ELF-1 (cell line): Measurements from ENCODE around the gene ITGA3.

Experiments used
- DNase-seq: peaks from one replicate; pipeline ENCODE4 v3.0.0-alpha.2; 2016; ENCODE audit warnings: low read depth, low spot score

The ITGA3 gene

DNA sequence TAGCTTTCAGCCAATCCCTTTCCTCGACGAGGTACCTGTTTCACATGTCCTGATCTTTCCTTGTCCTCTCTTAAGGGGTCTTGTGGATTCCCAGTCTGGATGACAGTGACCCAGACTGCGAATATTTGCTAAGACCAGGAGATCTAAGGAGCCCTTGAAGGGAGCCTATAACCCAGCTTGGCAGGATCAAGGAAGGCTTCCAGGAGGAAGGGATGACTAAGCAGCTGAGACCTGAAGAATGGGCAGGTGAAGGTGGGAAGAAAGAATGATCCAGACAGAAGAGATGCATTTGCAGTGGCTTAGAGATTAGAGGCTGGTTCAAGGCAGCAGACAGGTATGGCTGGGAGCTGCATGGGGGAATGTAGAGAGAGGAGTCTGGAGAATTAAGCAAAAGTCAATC is 37.3 kb downstream of the ITGA3 start:
- DNase-seq: no peak

- DNase-seq: no peak
Measured at GRCh38 chr17:50093807-50094206, 37.9 kb downstream of the ITGA3 start.

- DNase-seq: peak; percentile 93
Measured at GRCh38 chr17:50094243-50094752, 38.4 kb downstream of the ITGA3 start.

DNA sequence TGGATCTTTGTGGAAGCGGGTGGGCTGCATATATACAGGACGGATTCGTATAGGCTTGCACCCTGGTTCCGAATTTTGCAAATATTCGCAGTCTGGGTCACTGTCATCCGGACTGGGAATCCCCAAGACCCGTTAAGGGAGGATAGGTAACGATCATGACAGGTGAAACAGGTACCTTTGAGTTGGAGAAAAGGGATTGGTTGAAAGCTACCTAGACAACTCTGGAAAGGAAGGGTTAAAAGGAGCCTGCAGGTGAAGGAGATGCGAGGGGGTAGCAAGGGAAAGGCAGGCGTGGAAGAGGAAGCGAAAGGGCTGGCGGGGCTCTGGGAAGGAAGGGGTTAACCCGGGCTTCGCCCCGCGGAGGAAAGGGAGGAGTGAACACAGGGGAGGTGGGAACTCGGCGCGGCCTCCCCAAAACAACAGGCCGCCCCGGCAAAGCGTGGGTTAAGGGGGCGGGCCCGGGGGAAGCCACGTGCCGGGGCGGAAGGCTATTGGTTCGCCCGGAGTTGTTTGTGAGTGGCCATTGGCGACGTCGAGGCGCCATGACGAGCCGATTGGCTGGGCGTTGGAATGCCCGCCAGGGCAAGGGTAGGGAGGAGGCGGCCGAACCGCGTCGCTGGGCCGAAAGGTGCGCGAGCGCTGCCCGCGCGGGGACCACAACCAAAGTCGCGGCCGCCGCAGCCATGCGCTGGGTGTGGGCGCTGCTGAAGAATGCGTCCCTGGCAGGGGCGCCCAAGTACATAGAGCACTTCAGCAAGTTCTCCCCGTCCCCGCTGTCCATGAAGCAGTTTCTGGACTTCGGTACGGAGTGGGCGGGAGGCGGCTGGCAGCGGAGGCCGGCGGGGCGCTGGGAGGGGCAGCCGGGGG is 39.1 kb downstream of the ITGA3 start, which contains the start of gene PDK2:
Gene PDK2 (plus strand): TSS at position 599 of the 867 bp plus-strand sequence. CDS start 85 bp downstream, at position 684.
- peak; percentile 95 for DNase-seq

DNA sequence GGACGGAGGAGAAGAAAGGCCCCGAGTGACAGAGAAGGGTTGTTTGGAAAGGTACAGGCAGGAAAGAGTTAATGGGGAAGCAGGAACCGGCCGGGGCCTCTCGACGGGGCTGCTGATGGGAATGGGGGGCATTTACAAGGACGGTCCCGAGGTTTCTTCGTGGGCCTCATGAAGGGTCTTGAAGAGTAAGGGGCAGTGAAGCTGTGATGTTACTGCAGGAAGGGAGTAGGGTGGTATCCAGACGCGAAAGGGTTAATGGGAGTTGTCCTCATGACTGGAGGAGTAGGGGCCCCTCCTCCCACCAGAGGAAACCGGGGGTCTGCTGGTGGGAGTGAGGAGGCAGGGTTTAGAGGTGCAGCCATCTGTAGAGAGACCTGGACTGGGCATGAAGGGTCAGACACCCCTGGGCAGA is 39.7 kb downstream of the ITGA3 start:
- no peak for DNase-seq

- no peak for DNase-seq
Measured at GRCh38 chr17:50096092-50096491, 40.2 kb downstream of the ITGA3 start.

DNA sequence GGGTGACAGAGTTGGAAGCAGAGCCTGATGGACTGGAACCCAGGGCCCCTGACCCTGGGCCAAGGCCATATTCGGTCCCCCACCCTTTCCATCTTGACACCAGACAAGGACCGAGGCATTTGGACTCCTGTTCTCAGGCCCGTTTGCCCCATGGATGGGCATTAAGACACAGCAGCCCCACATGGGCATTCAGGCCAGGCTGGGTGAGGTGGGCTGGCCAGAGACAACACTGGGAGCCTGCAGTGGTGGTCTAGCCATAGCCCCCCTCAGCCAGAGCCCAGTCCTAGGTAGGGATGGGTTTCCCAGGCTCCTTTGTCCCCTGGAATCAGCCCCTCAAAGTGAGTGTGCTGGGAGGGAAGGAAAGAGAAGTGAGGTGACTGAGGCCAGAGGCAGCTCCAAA is 40.8 kb downstream of the ITGA3 start:
- no peak for DNase-seq

DNA sequence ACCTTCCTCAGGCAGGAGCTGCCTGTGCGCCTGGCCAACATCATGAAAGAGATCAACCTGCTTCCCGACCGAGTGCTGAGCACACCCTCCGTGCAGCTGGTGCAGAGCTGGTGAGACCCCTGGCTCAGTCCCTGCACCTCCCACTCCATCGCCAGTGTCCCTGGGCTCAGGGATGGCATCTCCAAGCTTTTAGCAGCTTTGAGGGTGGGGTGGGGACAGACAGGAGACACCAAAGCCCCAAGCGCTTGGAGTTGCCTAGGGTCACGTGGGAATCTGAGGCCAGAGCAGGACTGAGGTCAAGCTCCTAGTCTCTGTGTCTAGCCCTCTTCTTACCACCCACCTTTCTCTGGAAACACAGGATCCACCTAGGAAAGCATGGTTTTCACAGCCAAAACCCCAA is 41.5 kb downstream of the ITGA3 start:
- no peak for DNase-seq

DNA sequence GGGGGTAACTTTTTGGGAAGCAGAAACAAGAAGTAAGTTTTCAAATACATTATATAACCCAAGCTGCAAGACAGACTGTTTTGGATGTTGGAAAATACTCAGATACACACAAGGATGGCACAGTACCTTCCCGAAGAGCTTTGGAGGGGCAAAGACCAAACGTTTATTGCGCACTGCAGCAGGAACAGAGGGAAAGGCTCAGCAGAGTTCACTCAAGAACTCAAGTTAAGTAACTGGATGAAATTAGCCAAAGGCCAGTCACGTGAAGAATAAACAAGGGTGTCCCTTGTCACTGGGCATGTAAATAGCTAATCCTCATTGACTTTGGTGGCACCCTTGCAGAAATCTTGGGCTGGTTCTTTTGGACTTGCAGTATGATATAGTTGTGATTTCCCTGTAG is 42.0 kb downstream of the ITGA3 start:
- DNase-seq: no peak

DNA sequence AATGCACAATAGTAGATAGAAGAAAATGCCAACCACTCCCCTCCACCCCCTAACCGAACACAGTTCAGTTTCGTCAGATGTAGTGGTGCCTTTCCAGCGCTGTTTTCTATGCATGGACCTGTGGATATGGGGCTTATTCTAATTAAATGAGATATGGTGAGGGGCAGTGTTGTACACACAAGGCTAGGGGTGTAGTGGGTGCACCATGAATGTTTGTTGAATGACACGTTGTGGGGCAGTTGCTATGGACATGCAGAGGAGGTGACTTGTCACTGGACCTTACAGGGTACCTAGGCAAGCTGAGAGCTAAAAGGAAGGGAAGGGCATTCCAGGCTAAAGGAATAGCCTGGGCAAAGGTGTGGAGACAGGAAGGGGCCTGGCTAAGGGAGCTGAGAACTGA is 42.7 kb downstream of the ITGA3 start:
- DNase-seq: no peak

GRCh38 chr17:50099003-50099402 is 43.1 kb downstream of the ITGA3 start:
- DNase-seq: no peak

DNA sequence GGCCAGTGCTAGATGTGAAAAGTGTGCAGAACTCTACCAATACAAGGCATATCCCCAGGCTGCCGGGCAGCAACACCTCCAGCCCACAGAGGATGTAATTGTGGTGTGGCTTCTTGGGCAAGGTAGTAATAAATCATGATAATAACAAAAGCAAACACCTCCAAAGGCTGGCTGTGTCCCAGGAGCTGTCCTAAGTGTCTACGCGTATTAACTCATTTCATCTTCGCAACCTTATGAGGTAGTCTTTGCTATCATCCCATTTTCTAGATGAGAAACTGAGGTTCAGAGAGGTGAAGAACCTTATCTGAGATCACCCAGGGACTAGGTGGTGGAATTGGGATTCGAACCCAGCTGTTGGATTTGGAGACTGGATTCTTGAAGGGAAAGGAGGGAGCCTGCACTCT is 44.6 kb downstream of the ITGA3 start:
- DNase-seq: no peak

- peak; percentile 23 for DNase-seq
Measured at GRCh38 chr17:50100921-50101345, 45.0 kb downstream of the ITGA3 start.

GRCh38 chr17:50101346-50102163 is 45.6 kb downstream of the ITGA3 start:
- DNase-seq: peak; percentile 31

GRCh38 chr17:50102164-50102991 is 46.5 kb downstream of the ITGA3 start:
- no peak for DNase-seq

GRCh38 chr17:50103252-50103651 is 47.3 kb downstream of the ITGA3 start:
- no peak for DNase-seq

GRCh38 chr17:50103941-50104340 is 48.0 kb downstream of the ITGA3 start:
- no peak for DNase-seq

- DNase-seq: no peak
Measured at GRCh38 chr17:50105811-50106210, 49.9 kb downstream of the ITGA3 start.

DNA sequence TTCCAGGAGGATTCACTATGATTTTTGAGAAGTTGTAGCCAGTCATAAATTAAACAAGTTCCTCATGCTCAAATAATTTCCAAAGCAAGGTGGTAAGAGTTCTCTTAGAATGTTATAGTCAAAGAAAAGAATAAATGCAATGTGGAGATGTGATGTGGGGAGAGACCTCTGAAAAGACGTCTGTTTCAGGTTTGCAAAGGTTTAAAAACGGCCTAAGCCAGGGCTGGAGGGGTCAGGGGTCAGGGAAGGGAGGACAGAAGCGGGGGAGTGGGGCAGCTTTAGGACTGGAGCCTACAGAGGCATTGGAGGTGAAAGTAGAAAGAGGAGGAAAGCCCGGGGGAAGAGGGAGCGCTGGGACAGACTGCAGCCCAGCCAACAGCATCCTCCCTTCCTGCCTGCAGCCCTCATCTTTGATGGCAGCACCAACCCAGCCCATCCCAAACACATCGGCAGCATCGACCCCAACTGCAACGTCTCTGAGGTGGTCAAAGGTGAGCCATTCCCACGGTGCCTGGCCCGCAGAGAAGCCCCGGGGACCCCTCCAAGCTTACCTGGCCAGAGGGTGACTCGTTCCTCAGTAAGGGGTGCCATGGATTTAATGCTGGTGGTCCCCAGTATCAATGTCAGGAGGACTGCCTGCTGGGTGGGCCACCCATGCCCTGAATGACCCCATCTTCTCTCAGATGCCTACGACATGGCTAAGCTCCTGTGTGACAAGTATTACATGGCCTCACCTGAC is 50.7 kb downstream of the ITGA3 start:
- no peak for DNase-seq

- DNase-seq: no peak
Measured at GRCh38 chr17:50107790-50108414, 52.0 kb downstream of the ITGA3 start.
